Ishikawa (cell line): ENCODE measurements around the gene RAB3C.

Experiments
- FOXM1 ChIP-seq: IDR thresholded peaks from 2 replicates; pipeline ENCODE4 v1.6.1; 2012; ENCODE audit warnings: low read depth, borderline replicate concordance
- RAD21 ChIP-seq: IDR thresholded peaks from 2 replicates; pipeline ENCODE4 v1.6.1; 2012; ENCODE audit warnings: low read depth
- TAF1 ChIP-seq: IDR thresholded peaks from 2 replicates; pipeline ENCODE4 v1.6.1; 2012; ENCODE audit warnings: low read depth, mild to moderate bottlenecking
- TF ChIP-seq, protein P1 (sequence below): IDR thresholded peaks from 2 replicates; pipeline ENCODE4 v1.6.1; 2012; ENCODE audit warnings: low read depth, mild to moderate bottlenecking

DNA sequence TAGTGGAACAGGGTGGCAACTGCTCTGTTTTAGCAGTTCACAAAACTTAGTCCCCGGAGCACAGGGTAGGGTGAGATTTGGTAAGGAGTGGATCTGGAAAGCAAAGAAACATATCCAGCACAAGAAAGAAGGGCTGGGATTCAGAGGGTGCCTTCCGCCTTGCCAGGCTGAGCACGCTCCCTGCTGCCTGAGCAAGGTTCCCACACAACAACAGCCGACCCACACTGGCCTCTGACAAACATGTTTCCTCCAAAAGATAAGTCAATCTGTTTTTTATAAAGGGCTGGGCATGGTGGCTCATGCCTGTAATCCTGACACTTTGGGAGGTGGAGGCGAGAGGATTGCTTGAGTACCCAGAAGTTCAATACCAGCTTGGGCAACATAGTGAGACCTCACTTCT lies 45.8 kb downstream of the RAB3C start:
- TF ChIP-seq FOXM1 (no peak), TAF1 (no peak), RAD21 (no peak)
- TF ChIP-seq, protein P1, sequence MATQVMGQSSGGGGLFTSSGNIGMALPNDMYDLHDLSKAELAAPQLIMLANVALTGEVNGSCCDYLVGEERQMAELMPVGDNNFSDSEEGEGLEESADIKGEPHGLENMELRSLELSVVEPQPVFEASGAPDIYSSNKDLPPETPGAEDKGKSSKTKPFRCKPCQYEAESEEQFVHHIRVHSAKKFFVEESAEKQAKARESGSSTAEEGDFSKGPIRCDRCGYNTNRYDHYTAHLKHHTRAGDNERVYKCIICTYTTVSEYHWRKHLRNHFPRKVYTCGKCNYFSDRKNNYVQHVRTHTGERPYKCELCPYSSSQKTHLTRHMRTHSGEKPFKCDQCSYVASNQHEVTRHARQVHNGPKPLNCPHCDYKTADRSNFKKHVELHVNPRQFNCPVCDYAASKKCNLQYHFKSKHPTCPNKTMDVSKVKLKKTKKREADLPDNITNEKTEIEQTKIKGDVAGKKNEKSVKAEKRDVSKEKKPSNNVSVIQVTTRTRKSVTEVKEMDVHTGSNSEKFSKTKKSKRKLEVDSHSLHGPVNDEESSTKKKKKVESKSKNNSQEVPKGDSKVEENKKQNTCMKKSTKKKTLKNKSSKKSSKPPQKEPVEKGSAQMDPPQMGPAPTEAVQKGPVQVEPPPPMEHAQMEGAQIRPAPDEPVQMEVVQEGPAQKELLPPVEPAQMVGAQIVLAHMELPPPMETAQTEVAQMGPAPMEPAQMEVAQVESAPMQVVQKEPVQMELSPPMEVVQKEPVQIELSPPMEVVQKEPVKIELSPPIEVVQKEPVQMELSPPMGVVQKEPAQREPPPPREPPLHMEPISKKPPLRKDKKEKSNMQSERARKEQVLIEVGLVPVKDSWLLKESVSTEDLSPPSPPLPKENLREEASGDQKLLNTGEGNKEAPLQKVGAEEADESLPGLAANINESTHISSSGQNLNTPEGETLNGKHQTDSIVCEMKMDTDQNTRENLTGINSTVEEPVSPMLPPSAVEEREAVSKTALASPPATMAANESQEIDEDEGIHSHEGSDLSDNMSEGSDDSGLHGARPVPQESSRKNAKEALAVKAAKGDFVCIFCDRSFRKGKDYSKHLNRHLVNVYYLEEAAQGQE: no peak
